ENCODE data around the gene GBX2. TPM values are rescaled to one million over a fixed set of nuclear protein-coding genes. Genes with fewer than 3 reads are reported as not detected.

GBX2 gene
- total RNA-seq, 1 donor from 2014 or later: not detected

GRCh38 chr2:236170590-236171165 lies 2.5 kb upstream of the GBX2 start:
- no peak overlapping the region for H3K27ac ChIP-seq
- H3K4me3 ChIP-seq: no peak overlapping the region
- H3K9me3 ChIP-seq: no peaks in the 10 kb centered on the region
- no peaks in the 10 kb centered on the region for H3K36me3 ChIP-seq
- DNase-seq (ENCODE audit: low spot score in 2 of 2): no peak
- H3K4me1 ChIP-seq: peaks cover 10 to 22% of the 10 kb centered on the region in 2 donors
- H3K27me3 ChIP-seq: peaks cover 55% of the 10 kb centered on the region
- intact Hi-C loops (cut with DNase I): no loop called here
- no peak for TF ChIP-seq CTCF (IDR thresholded peaks at IDR 0.05)

- Histone ChIP-seq H3K4me1 (peaks cover 10 to 22% of the 10 kb centered on the region in 2 donors), H3K4me3 (no peak overlapping the region), H3K27ac (no peak overlapping the region), H3K27me3 (peaks cover 55% of the 10 kb centered on the region), H3K9me3 (no peaks in the 10 kb centered on the region), H3K36me3 (no peaks in the 10 kb centered on the region)
- intact Hi-C loops (cut with DNase I): no loop called here
- no peak for TF ChIP-seq CTCF (IDR thresholded peaks at IDR 0.05)
- DNase-seq (ENCODE audit: low spot score in 2 of 2): no peak
Observed at GRCh38 chr2:236169741-236170589, 1.8 kb upstream of the GBX2 start.

DNA sequence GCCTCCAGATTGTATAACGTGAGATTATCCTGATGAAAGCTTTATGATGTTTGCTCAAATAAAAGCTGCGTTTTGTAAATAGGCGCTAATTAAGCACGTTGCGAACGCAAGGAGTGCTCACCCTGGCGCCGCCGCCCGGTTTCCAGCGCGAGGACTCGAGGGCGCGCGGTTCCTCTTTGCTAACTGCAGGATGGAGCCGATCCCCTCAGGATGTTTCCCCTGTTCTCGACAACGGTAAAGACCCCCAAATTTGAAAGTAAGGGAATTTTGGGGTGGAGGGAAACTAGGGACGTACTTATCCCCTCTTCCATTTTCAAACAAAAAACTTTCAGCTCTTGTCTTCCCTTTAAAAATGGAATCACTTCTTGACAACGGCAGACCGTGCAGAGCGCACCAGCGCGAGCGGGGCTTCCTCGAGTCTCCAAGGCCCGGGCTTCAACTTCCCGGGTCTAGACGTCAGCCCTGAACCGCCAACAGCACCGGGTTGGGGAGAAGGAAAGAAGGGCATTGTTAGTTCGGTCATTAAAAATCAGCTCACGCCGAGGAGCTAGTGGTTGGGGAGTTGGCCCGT lies 1.1 kb upstream of the GBX2 start:
- DNase-seq (ENCODE audit: low spot score in 2 of 2): no peak
- no peak overlapping the region for H3K4me3 ChIP-seq
- peaks cover 15 to 26% of the 10 kb centered on the region in 2 donors for H3K4me1 ChIP-seq
- TF ChIP-seq CTCF (IDR thresholded peaks at IDR 0.05): no peak
- H3K27ac ChIP-seq: no peak overlapping the region
- H3K36me3 ChIP-seq: no peaks in the 10 kb centered on the region
- peaks cover 55% of the 10 kb centered on the region for H3K27me3 ChIP-seq
- H3K9me3 ChIP-seq: no peaks in the 10 kb centered on the region
- intact Hi-C loops (cut with DNase I): no loop called here

DNA sequence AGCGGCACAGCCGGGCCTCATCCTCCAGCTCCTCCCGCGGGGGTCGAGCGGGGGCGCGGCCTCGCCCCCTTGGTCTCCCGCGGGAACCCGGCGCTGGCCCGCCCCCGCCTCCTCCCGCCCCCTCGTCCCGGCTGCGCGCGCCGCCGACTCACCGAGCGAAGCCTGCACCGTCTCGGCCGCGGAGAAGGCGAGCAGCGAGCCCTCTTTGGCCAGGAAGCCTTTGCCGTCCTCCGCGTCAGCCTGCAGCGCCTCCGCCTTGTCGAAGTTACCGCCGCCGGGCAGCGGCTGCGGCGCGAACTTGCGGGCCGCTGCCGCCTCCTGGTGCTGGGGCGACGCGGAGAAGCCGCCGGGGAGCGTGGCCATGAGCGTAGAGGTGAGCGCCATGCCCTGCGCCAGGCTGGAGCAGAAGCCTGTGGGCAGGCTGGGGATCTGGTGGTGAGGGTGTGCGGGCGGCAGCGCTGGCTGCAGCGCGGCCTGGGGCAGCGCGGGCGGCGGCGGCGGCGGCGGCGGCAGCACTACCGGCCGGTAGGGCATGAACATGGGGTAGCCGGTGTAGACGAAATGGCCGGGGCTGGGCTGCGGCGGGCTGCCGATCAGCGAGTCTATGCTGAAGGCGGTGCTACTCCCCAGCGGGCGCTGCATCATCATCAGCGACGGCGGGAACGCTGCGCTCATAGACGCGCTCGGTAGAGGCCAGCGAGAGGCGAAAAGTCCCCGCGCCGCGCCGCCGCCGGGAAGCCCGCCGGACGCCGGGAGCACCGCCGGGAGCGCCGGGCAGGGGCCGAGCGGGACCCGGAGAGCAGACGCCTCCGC lies 683 bp downstream of the GBX2 start:
- H3K36me3 ChIP-seq: no peaks in the 10 kb centered on the region
- H3K4me3 ChIP-seq: peak overlapping the region; percentile 58 to 65
- H3K27ac ChIP-seq: no peak overlapping the region
- H3K27me3 ChIP-seq: peaks cover 48% of the 10 kb centered on the region
- intact Hi-C loops (cut with DNase I): no loop called here
- no peaks in the 10 kb centered on the region for H3K9me3 ChIP-seq
- peaks cover 22% of the 10 kb centered on the region in 2 donors for H3K4me1 ChIP-seq
- no peak for DNase-seq (ENCODE audit: low spot score in 2 of 2)
- TF ChIP-seq CTCF (IDR thresholded peaks at IDR 0.05): no peak

GRCh38 chr2:236166796-236167296 lies 1.3 kb downstream of the GBX2 start:
- Histone ChIP-seq H3K27me3 (peaks cover 44% of the 10 kb centered on the region), H3K9me3 (no peaks in the 10 kb centered on the region), H3K4me1 (peaks cover 22% of the 10 kb centered on the region in 2 donors), H3K36me3 (no peaks in the 10 kb centered on the region), H3K27ac (no peak overlapping the region), H3K4me3 (peak overlapping the region; percentile 58 to 65)
- DNase-seq (ENCODE audit: low spot score in 2 of 2): no peak
- intact Hi-C loops (cut with DNase I): no loop called here
- TF ChIP-seq CTCF (IDR thresholded peaks at IDR 0.05): no peak

Data from ascending aorta (tissue), 2 donors.